HG03097 (cell line): ENCODE results near the gene ANKRD40.
"Not testable (repeated sequence)": the region's sequence is repeated elsewhere in the genome, so short reads cannot be mapped to it uniquely, and the experiment has no call there.

Experiments used
- ATAC-seq: cut with Tn5 transposase; IDR thresholded peaks from one replicate; pipeline ENCODE4 v1.9.1; 2021; ENCODE audit not compliant: unreplicated experiment, low FRiP score

Gene ANKRD40

DNA sequence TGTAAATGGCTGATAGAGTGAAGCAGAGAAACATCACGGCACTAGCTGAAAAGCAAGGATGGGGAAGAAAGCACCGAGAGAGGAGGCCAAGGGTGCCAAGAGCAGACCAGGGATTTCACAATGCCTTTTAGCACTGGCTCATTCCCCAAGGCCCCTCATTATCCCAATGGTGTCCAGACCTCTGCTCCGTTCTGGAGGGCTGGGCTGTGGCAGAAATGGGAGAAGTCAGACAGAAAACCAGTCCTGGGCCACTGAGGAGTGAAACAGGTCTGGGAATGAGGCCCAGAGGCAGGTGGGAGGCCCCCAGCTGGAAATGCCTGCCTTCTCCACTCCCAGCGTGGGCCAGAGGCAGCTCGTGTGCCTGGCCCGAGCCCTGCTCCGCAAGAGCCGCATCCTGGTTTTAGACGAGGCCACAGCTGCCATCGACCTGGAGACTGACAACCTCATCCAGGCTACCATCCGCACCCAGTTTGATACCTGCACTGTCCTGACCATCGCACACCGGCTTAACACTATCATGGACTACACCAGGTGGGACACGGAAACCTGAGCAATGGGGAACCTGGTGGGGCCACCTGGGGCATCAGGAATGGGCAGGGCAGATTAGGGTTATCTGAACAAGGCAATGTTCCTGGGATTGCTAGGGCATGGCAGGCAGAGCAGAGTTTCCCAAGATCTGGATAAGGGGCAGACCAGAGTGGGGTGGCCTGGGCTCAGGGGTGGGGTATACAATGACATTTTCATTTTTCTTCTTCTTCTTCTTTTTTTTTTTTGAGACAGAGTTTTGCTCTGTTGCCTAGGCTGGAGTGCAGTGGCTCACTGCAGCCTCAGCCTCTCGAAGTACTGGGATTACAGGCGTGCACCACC lies 20.3 kb downstream of the ANKRD40 start:
- no peak for ATAC-seq

DNA sequence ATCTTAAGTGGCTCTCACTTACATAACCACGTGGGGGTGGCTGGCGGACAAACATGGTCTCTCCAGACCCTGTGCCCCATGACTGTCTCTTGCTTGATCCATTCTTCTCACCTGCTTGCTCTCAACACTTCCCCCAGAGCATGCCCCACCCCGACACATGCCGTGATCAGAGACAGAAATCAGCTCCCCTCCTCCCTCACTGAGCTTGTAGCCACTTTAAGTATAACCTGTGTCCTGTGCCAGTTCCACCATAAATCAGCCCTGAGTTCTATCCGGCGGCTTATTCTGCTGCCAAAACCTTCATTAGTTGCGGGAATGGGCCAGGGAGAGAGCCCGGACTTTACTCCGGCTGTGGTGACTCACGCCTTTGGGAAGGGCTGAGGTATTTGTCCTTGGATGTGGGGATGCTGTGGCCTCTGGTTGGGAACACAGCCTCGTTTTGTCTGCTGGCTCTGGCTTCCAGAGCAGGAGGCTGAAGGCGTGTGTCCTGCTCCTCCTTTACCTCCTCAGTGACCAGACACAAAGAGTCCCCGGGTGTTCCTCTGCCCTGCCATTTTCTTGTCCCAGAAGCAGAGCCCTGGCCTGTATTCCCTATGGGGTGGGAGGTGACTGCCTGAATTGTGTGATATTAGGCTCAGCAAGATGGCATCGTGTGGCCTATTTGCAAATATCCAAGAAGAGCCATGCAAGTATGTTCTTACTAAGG lies 21.1 kb downstream of the ANKRD40 start:
- no peak for ATAC-seq

DNA sequence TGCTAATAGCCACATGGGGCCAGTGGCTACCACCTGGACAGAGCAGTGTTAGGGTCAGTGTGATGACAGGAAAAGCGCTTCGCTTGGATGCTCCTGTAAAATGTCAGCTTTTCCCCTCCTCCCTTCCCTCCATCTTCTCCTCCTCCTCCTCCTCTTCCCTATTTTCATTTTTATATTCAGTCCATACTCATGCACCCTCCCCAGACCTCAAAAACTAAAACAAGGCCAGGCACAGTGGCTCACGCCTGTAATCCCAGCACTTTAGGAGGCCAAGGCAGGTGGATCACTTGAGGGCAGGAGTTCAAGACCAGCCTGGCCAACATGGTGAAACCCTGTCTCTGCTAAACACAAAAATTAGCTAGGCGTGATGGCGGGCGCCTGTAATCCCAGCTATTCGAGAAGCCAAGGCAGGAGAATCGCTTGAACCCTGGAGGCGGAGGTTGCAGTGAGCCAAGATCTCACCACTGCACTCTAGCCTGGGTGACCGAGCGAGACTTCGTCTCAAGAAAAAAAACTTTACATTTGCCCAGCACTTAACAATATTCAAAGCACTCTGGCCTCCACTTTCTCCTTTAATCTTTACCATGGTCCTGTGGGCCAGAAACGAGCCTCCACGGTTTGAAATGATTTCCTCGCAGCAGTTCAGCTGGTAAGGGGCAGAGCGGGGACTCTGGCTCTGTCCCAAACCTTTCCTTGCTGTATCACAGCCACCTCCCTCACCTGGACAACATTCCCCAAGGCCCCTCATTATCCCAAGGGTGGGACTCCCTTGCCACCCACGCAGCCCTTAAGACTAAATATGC lies 21.8 kb downstream of the ANKRD40 start:
- ATAC-seq = no peak

DNA sequence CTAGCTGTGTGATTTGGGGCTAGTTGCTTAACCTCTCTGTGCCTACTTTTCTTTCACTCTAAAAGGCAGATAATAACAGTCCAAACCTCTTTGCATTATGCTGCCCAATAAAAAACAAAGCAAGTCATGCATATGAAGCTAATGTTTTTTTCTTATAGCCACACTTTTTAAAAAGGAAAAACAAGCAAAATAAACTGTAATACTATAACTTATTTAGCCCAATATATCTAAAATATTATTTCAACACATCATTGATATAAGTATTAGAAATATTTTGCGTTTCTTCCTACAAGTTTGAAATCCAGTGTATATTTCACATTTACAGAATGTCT lies 22.4 kb downstream of the ANKRD40 start:
- ATAC-seq = no peak

DNA sequence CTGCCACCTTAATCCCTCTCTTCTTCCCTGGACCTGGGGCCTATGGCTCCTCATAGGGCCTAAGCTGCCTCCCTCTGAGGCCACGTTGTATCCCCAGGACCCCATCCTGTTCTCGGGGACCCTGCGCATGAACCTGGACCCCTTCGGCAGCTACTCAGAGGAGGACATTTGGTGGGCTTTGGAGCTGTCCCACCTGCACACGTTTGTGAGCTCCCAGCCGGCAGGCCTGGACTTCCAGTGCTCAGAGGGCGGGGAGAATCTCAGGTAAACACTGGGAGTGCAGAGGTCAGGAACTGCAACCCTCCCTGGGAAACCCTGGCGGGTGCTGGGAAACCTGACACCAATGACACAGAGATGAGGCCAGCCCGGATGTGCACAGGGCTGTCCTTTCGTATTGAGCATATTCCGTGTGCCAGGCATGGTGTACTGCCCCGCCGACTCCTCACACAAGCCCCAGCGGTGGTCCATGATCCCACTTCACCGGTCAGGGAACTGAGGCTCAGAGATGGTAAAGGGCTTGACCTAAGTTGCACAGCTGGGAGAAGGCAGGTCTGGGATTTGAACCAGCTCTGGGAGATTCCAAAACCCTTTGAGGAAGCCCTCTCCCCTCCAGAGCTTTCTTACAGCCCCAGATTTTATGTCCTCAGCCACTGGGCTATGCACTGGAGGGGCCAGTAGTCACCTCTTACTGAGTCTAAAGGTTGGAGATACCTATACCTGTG lies 22.9 kb downstream of the ANKRD40 start:
- ATAC-seq = no peak

DNA sequence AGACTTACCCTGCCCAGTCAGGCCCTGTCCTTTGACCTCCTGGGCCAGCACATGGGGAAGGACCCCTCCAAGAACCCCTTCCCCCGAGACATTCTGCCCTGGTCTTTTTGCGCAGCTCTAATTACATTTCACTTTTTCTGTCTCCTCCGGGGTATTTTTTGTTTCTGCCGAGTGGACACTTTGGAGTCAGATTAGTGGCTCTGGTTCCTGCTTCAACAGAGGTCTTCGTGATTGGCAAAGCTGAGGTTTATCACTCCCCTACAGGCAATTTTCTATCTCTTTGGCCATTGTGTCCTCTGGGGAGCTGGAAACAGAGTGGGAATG lies 23.5 kb downstream of the ANKRD40 start:
- no peak for ATAC-seq

DNA sequence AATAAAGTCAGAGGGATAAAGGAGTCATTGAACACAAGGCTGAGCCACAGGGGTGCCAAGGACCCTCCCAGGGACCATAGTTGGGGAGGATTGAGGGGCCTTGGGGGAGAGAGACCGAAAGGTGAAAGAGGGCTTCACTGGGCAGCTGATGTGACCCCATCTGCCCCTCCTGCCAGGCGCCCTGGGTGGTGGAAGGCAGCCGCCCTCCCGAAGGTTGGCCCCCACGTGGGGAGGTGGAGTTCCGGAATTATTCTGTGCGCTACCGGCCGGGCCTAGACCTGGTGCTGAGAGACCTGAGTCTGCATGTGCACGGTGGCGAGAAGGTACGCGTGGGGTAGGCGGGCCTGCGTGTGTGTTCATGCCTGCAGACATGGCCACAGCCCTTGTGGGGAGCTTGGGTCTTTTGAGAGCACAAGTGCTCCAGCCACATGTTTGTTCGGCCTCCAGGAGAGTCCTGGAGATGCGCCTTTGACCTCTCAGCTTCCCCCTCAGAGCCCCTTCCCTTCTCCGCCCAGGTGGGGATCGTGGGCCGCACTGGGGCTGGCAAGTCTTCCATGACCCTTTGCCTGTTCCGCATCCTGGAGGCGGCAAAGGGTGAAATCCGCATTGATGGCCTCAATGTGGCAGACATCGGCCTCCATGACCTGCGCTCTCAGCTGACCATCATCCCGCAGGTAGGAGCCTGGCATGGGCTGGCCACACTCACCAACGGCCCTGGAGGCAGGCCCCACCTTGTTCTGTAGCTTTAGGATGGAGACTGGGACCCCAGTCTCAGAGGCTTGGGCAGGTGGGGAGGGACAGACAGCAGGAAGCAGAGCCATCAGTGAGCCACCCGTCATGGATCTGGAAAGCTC lies 24.1 kb downstream of the ANKRD40 start:
- no peak for ATAC-seq

DNA sequence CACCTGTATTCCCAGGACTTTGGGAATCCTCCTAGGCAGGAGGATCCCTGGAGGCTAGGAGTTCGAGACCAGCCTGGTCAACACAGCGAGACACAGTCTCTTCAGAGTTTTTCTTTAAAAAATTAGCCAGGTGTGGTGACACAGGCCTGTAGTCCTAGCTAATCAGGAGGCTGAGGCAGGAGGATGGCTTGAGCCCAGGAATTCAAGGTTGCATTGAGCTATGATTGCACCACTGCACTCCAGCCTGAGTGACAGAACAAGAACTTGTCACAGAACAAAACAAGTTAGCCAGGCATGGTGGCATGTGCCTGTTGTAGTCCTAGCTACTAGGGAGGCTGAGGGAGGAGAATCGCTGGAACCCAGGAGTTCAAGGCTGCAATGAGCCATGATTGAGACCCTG lies 24.8 kb downstream of the ANKRD40 start:
- no peak for ATAC-seq

DNA sequence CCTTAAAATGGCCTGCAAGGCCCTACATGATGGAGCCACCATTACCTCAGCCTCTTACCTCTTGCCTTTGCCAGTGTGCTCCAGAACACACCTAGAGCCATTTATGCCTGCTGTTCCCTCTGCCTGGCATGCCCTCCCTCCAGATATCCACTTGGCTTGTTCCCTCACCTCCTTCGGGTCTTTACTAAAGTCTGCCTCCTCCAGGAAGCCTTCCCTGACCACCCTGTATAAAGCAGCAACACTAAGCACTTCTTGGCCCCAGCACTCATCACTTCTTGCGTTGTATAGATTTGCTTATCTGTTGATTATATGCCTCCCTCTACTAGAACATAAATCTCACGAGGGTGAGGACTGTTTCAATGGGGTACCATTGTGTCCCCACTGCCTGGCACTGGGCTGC lies 25.3 kb downstream of the ANKRD40 start:
- ATAC-seq = no peak

DNA sequence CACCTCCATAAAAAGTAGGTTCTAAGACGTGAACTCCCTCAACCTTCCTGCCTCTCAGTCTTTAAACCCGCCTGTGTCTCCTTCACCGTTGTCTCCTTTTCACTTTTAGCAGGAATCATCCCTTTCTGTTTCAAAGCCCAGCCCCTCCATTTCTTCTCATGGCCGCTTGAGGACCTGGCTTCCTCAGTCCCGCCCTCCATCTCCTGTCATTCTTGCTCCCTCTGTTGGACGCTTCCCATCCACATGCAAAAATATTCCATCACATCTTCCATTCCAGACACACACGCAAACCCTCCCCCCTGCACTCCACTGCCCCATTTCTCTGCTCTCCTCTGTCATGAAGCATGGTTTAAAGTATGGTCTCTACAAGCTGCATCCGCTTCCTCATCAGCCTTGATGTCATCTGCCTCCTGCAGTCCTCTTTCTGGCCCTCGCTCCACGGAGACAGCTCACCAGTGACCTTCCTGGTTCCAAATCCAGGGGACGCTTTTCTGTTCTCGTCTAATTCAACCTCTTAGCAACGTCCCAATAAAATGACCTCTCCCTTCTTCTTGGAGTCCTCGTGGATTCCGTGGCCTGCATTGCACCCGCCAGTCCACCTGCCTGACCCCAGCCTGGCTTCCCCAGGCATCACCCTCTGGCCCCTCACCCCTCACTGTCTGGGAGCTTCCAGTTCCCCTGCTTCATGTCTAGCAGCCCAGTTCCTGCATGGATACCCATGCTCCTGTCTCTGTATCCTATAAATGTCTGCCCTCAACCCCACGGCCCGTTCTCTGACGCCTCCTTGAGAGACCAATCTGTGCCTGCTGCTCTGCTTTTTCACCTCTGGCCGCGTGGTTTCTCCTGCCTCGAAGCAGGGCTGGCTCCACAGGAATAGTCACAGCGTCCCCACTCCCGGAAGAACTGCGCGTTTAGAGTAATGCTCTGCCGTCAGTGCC lies 26.2 kb downstream of the ANKRD40 start:
- no peak for ATAC-seq

DNA sequence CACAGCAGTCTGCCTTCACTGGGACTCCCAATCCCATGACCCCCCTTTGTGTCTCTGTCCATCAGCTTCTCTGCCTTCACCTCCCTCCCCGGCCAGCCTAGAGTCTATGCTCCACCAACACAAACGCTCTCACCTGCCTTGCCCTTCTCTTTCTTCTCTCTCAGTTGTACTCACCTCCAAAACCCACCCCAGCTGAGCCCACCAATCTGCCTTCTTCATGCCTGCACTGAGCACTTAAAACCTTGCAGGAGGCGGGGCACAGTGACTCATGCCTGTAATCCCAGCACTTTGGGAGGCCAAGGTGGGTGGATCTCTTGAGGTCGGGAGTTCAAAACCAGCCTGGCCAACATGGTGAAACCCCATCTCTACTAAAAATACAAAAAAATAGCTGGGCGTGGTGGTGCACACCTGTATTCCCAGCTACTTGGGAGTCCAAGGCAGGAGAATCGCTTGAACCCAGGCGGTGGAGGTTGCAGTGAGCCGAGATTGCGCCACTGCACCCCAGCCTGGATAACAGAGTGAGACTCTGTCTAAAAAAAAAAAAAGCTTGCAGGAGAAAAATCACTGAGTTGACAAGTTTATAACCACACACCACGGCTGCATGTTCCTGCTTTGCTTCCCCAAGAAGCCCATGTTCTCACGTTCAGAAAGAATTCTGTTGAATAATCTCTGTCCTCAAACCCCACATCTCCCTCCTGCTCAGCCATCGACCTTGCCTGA lies 27.0 kb downstream of the ANKRD40 start:
- not testable (repeated sequence) for ATAC-seq

DNA sequence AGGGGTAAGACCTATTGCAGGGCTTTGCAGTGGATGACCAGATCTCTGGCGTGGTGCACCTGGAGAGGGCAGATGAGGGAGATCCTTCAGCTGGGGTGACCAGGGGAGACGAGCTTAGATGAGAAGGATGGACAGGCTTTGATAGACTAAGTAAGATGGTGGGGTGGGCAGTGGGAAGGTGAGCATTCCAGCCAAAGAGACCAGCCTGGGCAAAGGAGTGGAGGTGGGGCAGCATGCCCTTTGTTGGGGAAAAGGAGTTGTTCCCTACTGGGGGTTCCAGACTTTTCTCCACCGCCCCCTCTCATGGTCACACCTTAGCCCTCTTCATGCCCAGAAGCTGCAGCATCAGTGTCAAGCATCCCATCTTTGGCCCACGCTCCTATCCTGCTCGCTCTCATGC lies 27.6 kb downstream of the ANKRD40 start:
- ATAC-seq = no peak

DNA sequence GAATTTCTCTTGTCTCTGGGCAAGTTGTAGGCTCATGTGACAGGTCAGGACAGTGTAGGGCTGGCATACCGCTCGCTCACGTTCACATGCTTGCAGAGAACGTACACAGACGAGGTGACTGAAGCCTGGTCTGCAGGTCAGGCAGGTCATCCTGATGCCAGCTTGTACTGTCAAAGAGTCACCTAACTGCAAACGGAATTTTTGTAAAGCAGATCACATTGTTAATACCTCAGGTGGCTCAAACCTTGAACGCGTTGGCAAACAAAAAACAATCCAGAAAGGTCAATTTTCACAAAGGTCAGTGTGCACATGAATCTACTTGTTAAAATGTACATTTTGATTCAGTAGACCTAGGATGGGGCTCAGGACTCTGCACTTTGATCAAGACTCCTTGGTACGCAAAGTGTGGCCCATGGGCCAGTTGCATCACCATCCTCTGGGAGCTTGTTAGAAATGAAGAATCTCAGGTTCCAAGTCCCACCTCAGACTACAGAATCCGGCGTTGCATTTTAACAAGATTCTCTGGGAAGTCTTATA lies 28.6 kb downstream of the ANKRD40 start:
- ATAC-seq = no peak

DNA sequence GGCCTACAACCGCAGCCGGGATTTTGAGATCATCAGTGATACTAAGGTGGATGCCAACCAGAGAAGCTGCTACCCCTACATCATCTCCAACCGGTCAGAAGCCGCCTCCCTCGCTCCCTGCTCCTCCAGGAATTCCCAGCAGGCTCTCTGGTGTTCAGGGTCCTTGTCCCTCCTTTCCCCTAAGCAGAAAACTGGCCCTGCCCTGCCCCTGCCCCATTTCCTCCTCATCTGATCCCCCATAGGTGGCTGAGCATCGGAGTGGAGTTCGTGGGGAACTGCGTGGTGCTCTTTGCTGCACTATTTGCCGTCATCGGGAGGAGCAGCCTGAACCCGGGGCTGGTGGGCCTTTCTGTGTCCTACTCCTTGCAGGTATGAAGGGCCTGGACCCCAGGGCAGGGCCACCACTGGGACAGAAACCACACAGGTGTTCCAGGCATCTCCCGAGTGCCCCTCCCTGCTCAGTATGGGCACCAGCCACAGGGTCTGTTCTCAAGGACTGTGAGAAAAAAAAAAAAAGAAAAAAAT lies 29.8 kb downstream of the ANKRD40 start:
- no peak for ATAC-seq

DNA sequence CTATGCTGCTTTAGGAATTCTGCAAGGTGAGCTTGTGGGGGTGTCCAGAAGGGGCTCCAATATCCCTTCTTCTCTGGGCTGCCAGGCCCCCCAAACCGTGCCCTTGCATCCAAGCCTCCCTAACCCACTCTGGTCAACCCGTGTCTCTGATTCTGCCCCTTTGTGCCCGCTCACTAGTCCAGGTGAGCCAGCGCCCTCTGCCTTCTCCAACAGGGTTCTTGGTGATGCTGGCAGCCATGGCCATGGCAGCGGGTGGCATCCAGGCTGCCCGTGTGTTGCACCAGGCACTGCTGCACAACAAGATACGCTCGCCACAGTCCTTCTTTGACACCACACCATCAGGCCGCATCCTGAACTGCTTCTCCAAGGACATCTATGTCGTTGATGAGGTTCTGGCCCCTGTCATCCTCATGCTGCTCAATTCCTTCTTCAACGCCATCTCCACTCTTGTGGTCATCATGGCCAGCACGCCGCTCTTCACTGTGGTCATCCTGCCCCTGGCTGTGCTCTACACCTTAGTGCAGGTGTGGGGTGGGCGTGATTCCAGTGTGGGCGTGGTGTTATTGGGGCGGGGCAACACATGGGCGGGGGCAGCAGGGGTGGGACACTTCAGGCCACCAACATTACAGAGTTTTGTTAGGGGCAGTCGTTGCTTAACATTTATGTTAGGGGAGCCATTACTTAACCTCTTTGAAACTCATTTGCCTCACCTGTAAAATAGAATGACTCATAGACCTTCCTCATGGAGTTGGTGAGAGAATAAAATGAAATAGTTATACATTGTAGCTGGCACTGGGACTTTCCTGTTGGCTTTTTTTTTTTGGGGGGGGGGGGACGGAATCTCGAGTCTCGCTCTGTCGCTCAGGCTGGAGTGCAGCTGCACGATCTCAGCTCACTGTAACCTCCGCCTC lies 31.4 kb downstream of the ANKRD40 start:
- no peak for ATAC-seq

DNA sequence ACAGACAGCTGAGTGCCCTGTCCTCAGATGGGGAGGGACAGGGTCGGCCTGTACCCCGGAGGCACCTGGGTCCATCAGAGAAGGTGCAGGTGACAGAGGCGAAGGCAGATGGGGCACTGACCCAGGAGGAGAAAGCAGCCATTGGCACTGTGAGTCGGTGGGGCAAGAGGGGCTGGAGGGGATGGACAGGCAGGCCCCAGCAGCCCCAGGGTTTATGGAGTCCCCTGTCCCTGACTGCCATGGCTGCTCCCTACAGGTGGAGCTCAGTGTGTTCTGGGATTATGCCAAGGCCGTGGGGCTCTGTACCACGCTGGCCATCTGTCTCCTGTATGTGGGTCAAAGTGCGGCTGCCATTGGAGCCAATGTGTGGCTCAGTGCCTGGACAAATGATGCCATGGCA lies 32.1 kb downstream of the ANKRD40 start:
- no peak for ATAC-seq

DNA sequence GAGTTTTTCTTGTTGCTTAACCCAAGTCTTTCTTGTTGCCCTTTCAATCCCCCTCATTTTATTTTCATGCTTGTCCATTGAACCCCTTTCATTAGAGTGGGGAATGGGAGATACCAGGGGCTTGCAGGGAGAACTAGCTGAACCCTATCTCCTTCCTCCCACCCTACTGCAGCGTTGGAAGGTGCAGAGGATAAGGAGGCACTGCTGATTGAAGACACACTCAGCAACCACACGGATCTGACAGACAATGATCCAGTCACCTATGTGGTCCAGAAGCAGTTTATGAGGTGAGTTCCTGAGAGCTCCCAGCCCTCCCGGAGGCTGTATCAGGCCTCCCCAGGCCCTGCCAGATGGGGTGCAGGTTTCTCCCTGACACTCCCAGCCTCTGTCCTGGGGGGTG lies 32.5 kb downstream of the ANKRD40 start:
- ATAC-seq = no peak
